Esophagus muscularis mucosa (tissue), 4 donors: ENCODE data around the gene TXLNA.

Experiments used
- EP300 ChIP-seq: sonication (generic); formaldehyde crosslinking; IDR thresholded peaks from one replicate; pipeline ENCODE4 v1.6.1; 2017; ENCODE audit warnings: antibody characterized with exemption
- POLR2A ChIP-seq: fragments of 450-650 bp; IDR thresholded peaks from one replicate; pipeline ENCODE4 v1.6.1; 2017; ENCODE audit warnings: antibody characterized with exemption, moderate library complexity, mild to moderate bottlenecking, low read depth
- TF ChIP-seq, protein P1 (sequence below), 3 experiments: fragments of 200-600 bp in 2 of 3; fragments of 450-650 bp in 1 of 3; sonication (generic) in 2 of 3; IDR thresholded peaks; one replicate each; pipeline ENCODE4 v1.5.1; 2017 to 2019; ENCODE audit warnings: antibody characterized with exemption in 3 of 3, mild to moderate bottlenecking in 2 of 3, moderate library complexity in 1 of 3

DNA sequence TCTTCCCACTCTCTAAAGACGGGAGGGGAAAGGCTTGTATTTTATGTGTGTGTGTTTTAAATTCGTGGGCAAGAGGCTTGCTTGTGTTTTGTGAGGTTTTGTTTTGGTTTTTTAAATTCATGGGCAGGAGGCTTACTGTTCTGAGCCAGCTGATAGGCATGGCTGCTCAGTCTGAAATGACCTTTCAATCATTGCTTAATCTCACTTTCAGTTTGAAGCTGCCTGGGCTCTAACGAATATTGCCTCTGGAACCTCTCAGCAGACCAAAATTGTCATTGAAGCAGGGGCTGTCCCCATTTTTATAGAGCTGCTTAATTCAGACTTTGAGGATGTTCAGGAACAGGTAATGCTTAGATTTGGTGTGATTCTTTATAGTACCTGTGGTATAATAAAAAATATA is 20.3 kb upstream of the TXLNA start:
- TF ChIP-seq, protein P1, sequence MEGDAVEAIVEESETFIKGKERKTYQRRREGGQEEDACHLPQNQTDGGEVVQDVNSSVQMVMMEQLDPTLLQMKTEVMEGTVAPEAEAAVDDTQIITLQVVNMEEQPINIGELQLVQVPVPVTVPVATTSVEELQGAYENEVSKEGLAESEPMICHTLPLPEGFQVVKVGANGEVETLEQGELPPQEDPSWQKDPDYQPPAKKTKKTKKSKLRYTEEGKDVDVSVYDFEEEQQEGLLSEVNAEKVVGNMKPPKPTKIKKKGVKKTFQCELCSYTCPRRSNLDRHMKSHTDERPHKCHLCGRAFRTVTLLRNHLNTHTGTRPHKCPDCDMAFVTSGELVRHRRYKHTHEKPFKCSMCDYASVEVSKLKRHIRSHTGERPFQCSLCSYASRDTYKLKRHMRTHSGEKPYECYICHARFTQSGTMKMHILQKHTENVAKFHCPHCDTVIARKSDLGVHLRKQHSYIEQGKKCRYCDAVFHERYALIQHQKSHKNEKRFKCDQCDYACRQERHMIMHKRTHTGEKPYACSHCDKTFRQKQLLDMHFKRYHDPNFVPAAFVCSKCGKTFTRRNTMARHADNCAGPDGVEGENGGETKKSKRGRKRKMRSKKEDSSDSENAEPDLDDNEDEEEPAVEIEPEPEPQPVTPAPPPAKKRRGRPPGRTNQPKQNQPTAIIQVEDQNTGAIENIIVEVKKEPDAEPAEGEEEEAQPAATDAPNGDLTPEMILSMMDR (IDR thresholded peaks at IDR 0.05): no peak
- TF ChIP-seq POLR2A (no peak), EP300 (no peak)
